Neuronal stem cell (in vitro differentiated cells): ENCODE results near the gene NAV2.

Source experiments
- DNase-seq: peaks from one replicate; pipeline ENCODE4 v3.0.0-alpha.2; 2013; ENCODE audit warnings: low spot score
- H2AFZ ChIP-seq: one replicate; pipeline ENCODE4 v1.6.1; 2013; ENCODE audit warnings: mild to moderate bottlenecking, low read length, inconsistent platforms
- H2AK5ac ChIP-seq: 2 replicates; pipeline ENCODE4 v1.6.1; 2013; ENCODE audit warnings: low read depth, mild to moderate bottlenecking, inconsistent platforms, low read length, moderate library complexity, mixed read lengths
- H2BK120ac ChIP-seq: 2 replicates; pipeline ENCODE4 v1.6.1; 2013; ENCODE audit warnings: low read depth, mild to moderate bottlenecking, inconsistent platforms, low read length, moderate library complexity, mixed read lengths
- H2BK12ac ChIP-seq: one replicate; pipeline ENCODE4 v1.6.1; 2013; ENCODE audit warnings: low read length, inconsistent platforms
- H2BK15ac ChIP-seq: 2 replicates; pipeline ENCODE4 v1.6.1; 2013; ENCODE audit warnings: mild to moderate bottlenecking, low read length, inconsistent platforms, mixed read lengths
- H2BK5ac ChIP-seq: one replicate; pipeline ENCODE4 v1.6.1; 2013; ENCODE audit warnings: inconsistent platforms, mild to moderate bottlenecking, low read length, moderate library complexity
- H3K14ac ChIP-seq: one replicate; pipeline ENCODE4 v1.6.1; 2013; ENCODE audit warnings: low read length, inconsistent platforms
- H3K18ac ChIP-seq: 2 replicates; pipeline ENCODE4 v1.6.1; 2013; ENCODE audit warnings: low read length, inconsistent platforms
- H3K23ac ChIP-seq: 2 replicates; pipeline ENCODE4 v1.6.1; 2013; ENCODE audit warnings: low read depth, mild to moderate bottlenecking, mixed read lengths, low read length, inconsistent platforms; ENCODE audit not compliant: poor library complexity
- H3K27ac ChIP-seq: replicated peaks from 3 replicates; pipeline ENCODE4 v1.5.1; 2013; ENCODE audit warnings: low read length, inconsistent platforms
- H3K27me3 ChIP-seq, 3 experiments: 2 replicates each; pipeline ENCODE4 v1.6.1; 2013; ENCODE audit warnings: low read length in 3 of 3, mild to moderate bottlenecking in 2 of 3, inconsistent platforms in 1 of 3, low read depth in 1 of 3, mixed read lengths in 1 of 3, moderate library complexity in 1 of 3; ENCODE audit not compliant: control insufficient read depth in 3 of 3, insufficient read depth in 3 of 3
- H3K36me3 ChIP-seq, 2 donors: replicated peaks in 1 of 2; 2 replicates each; pipeline ENCODE4 v1.6.1; 2013; ENCODE audit warnings: low read length in 2 of 2; ENCODE audit not compliant: control insufficient read depth in 2 of 2, insufficient read depth in 2 of 2
- H3K4ac ChIP-seq: 2 replicates; pipeline ENCODE4 v1.6.1; 2013; ENCODE audit warnings: inconsistent platforms, mild to moderate bottlenecking, low read length, moderate library complexity
- H3K4me1 ChIP-seq, 2 donors: 1 replicate in 1 of 2; 2 replicates in 1 of 2; pipeline ENCODE4 v1.6.1; 2013; ENCODE audit warnings: low read length in 2 of 2, low read depth in 1 of 2; ENCODE audit not compliant: control insufficient read depth in 2 of 2, insufficient read depth in 1 of 2
- H3K4me2 ChIP-seq: one replicate; pipeline ENCODE4 v1.6.1; 2013; ENCODE audit warnings: mild to moderate bottlenecking, low read length, inconsistent platforms; ENCODE audit not compliant: insufficient read depth, poor library complexity, severe bottlenecking
- H3K4me3 ChIP-seq, 2 donors: 2 replicates each; pipeline ENCODE4 v1.5.1; 2013; ENCODE audit warnings: low read length in 2 of 2, mild to moderate bottlenecking in 2 of 2, inconsistent platforms in 1 of 2, moderate library complexity in 1 of 2
- H3K79me1 ChIP-seq: one replicate; pipeline ENCODE4 v1.6.1; 2013; ENCODE audit warnings: low read depth, mild to moderate bottlenecking, inconsistent platforms, low read length, moderate library complexity
- H3K9ac ChIP-seq: one replicate; pipeline ENCODE4 v1.6.1; 2013; ENCODE audit warnings: mild to moderate bottlenecking, low read depth, low read length, inconsistent platforms; ENCODE audit not compliant: poor library complexity
- H3K9me3 ChIP-seq, 2 donors: replicated peaks in 1 of 2; 2 replicates each; pipeline versions ENCODE3 to v1.6.1; 2013; ENCODE audit warnings: low read length in 2 of 2, mild to moderate bottlenecking in 2 of 2, inconsistent platforms in 1 of 2, low read depth in 1 of 2, mixed read lengths in 1 of 2, moderate library complexity in 1 of 2; ENCODE audit not compliant: control insufficient read depth in 2 of 2, insufficient read depth in 1 of 2
- H4K8ac ChIP-seq: one replicate; pipeline ENCODE4 v1.6.1; 2013; ENCODE audit warnings: low read depth, mild to moderate bottlenecking, inconsistent platforms, low read length, moderate library complexity
- H4K91ac ChIP-seq: one replicate; pipeline ENCODE4 v1.6.1; 2013; ENCODE audit warnings: low read length, low read depth, mild to moderate bottlenecking, inconsistent platforms; ENCODE audit not compliant: poor library complexity
- WGBS, 2 donors: extraction: QIAGEN DNeasy Blood & Tissue Kit; methylation state at CpG; one replicate each; pipeline ENCODE4 v1.1.7; 2013; ENCODE audit warnings: missing lambda C conversion rate in 2 of 2, mixed read lengths in 1 of 2; ENCODE audit not compliant: insufficient read length in 2 of 2, insufficient replicate concordance in 1 of 2; ENCODE audit errors: extremely low coverage in 2 of 2; 5-methylcytosine and 5-hydroxymethylcytosine counted together

NAV2 gene

DNA sequence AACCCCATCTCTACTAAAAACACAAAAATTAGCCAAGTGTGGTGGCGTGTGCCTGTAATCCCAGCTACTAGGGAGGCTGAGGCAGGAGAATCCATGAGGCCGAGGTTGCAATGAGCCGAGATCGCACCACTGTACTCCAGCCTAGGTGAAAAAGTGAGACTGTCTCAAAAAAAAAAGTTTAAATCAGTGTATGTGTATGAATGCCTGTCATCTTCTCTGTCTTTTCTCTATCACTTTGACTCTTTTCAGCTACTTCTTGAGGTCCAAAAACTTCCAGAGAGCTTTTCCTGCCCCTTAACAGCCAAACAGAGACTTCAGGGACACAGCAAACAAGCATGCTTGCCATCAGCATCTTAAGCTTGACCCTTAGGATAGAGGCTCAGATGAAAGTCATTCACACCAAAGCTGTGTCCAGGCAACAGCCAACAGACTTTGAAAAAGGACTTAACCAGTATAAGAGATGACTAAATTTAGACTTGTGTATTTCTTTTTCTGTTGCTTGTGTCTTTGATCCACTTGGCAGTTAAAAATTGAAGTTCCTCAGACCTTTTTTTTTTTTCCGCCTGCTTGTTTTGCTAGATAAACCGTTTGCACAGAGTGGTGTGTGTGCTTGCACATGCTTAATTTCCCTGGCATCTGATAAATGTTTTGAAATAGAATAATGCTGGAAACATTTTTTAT is 295.7 kb downstream of the NAV2 start:
- H2AFZ ChIP-seq: no peak overlapping the region
- H3K27ac ChIP-seq: no peak overlapping the region
- H3K36me3 ChIP-seq: no peaks in the 10 kb centered on the region
- no peak overlapping the region for H3K18ac ChIP-seq
- no peaks in the 10 kb centered on the region for H3K9me3 ChIP-seq
- no peak overlapping the region for H4K8ac ChIP-seq
- no peak overlapping the region for H2BK12ac ChIP-seq
- no peak for DNase-seq
- H3K4me1 ChIP-seq: peaks cover 5 to 10% of the 10 kb centered on the region in 2 donors
- H3K14ac ChIP-seq: no peak overlapping the region
- H2BK15ac ChIP-seq: no peak overlapping the region
- H4K91ac ChIP-seq: no peak overlapping the region
- no peak overlapping the region for H3K23ac ChIP-seq
- H2BK120ac ChIP-seq: no peak overlapping the region
- no CpG with 5 or more reads among the region's 6 CpGs for WGBS, 2 donors
- no peak overlapping the region for H2AK5ac ChIP-seq
- no peaks in the 10 kb centered on the region for H3K27me3 ChIP-seq
- H3K9ac ChIP-seq: no peak overlapping the region
- no peak overlapping the region for H3K4me2 ChIP-seq
- H3K79me1 ChIP-seq: no peaks in the 10 kb centered on the region
- H2BK5ac ChIP-seq: no peak overlapping the region
- H3K4me3 ChIP-seq: no peak overlapping the region
- no peak overlapping the region for H3K4ac ChIP-seq

DNA sequence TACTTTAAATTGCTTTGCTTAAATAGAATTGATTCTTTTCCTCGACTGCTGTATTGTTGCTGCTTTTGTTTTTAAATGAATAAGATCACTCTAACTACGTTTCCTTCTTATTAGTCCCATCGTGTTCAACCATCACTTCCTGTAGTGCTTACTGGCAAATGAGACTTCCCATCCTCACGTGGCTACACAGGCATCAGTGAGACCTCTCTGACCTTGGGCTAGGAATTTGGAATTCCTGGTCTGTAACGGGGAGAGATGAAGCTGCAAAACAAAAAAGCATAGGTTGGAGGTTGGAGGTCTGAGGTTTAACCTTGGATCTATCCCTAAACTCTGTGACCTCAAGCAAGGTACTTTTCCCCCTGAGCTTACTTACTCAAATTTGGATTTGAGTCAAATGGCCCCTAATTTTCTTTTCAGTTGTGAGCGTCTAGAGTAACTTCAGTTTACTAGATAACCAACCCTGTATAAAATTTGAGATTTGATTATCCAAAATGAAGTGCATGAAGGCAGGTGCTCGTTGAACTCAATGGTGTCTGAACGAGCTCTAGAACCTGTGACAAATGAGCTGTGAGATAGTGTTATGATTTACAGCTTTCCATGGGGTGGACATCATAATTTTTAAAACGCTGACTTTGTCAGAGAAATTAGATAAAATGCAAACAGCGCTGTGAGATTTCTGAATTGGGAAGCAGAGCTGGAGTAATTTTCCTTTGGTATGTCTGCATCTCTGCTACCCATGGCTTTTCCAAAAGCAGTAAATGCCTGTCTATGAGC is 296.4 kb downstream of the NAV2 start:
- Histone ChIP-seq H4K91ac (no peak overlapping the region), H3K4me2 (no peak overlapping the region), H3K4me1 (peaks cover 3 to 10% of the 10 kb centered on the region in 2 donors), H2AK5ac (no peak overlapping the region), H2AFZ (no peak overlapping the region), H3K27me3 (no peaks in the 10 kb centered on the region), H3K27ac (no peak overlapping the region), H3K18ac (no peak overlapping the region), H3K9ac (no peak overlapping the region), H3K4me3 (no peak overlapping the region), H3K14ac (no peak overlapping the region), H3K36me3 (no peaks in the 10 kb centered on the region), H2BK15ac (no peak overlapping the region), H2BK5ac (no peak overlapping the region), H3K4ac (no peak overlapping the region), H3K9me3 (no peaks in the 10 kb centered on the region), H2BK12ac (no peak overlapping the region), H2BK120ac (no peak overlapping the region), H3K79me1 (no peaks in the 10 kb centered on the region), H4K8ac (no peak overlapping the region), H3K23ac (no peak overlapping the region)
- no CpG with 5 or more reads among the region's 10 CpGs for WGBS, 2 donors
- no peak for DNase-seq

DNA sequence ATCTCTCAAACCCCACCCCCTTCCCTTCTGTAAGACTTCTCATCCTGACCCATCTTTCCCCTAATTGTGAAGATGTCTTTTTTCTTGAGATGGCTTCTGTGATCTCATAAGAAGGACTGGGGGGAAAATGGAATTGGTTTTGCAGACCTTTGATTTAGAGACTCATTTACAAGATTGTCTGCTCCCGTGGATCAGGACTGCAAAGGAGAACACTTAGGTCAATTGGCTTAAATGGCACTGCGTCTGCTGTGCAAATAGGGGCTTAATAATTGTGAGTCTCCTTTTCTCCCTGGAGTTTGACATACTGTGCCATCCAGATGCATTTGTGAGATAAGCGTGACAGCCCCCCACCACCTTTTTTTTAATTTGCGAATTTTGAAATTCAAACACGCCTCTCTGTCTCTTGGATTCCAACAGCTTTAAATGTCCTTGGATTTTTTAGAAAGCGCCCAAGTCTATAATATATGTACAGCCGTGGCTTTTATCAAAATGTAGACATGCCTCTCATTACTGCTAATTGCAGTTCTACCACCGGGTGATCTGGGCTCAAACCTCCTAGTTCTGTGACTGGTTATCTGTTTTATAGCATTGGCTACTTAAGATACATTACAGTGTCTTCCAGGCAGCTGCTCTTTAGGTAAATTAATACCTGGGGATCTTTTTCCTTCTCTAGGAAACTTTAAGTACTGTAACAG is 297.7 kb downstream of the NAV2 start:
- no peaks in the 10 kb centered on the region for H3K27me3 ChIP-seq
- WGBS, 2 donors: no CpG with 5 or more reads among the region's 8 CpGs
- no peak overlapping the region for H2AK5ac ChIP-seq
- no peak overlapping the region for H4K91ac ChIP-seq
- H2BK120ac ChIP-seq: no peak overlapping the region
- peaks cover 1 to 10% of the 10 kb centered on the region in 2 donors for H3K4me1 ChIP-seq
- H3K23ac ChIP-seq: no peak overlapping the region
- no peak for DNase-seq
- H2AFZ ChIP-seq: no peak overlapping the region
- H3K14ac ChIP-seq: no peak overlapping the region
- H3K27ac ChIP-seq: no peak overlapping the region
- no peak overlapping the region for H2BK15ac ChIP-seq
- no peak overlapping the region for H2BK12ac ChIP-seq
- H3K36me3 ChIP-seq: no peaks in the 10 kb centered on the region
- no peak overlapping the region for H3K9ac ChIP-seq
- no peak overlapping the region for H3K4me2 ChIP-seq
- no peak overlapping the region for H3K4ac ChIP-seq
- no peak overlapping the region for H3K4me3 ChIP-seq
- H4K8ac ChIP-seq: no peak overlapping the region
- H3K18ac ChIP-seq: no peak overlapping the region
- no peaks in the 10 kb centered on the region for H3K9me3 ChIP-seq
- no peak overlapping the region for H2BK5ac ChIP-seq
- no peaks in the 10 kb centered on the region for H3K79me1 ChIP-seq

DNA sequence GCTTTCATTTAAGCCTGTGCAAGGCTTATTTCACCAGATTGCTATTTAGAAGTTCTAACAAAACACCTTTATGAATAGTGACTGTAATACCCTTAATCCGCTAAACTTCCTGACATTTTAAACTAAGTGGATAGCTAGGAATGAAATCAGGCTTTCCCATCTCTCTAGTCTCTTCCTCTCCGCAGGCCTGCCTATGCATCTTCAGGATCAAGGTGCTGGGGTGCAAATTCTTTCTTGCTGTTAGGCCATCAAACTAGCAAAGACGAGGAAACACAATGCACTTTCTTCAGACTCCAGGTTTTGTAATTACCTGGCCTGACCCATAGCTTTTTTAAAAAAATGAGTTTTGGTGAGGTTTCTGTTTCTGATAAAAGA is 298.2 kb downstream of the NAV2 start:
- H3K36me3 ChIP-seq: no peaks in the 10 kb centered on the region
- H2BK15ac ChIP-seq: no peak overlapping the region
- no peak overlapping the region for H3K23ac ChIP-seq
- H4K8ac ChIP-seq: no peak overlapping the region
- no peak overlapping the region for H3K4me3 ChIP-seq
- H3K9me3 ChIP-seq: no peaks in the 10 kb centered on the region
- no peak overlapping the region for H3K4me2 ChIP-seq
- DNase-seq: no peak
- no peak overlapping the region for H4K91ac ChIP-seq
- no peak overlapping the region for H2AFZ ChIP-seq
- H2BK120ac ChIP-seq: no peak overlapping the region
- H2BK12ac ChIP-seq: no peak overlapping the region
- no peaks in the 10 kb centered on the region for H3K79me1 ChIP-seq
- no peaks in the 10 kb centered on the region for H3K27me3 ChIP-seq
- no peak overlapping the region for H3K27ac ChIP-seq
- H3K14ac ChIP-seq: no peak overlapping the region
- peaks cover 1 to 10% of the 10 kb centered on the region in 2 donors for H3K4me1 ChIP-seq
- H3K9ac ChIP-seq: no peak overlapping the region
- H2AK5ac ChIP-seq: no peak overlapping the region
- no peak overlapping the region for H3K18ac ChIP-seq
- H3K4ac ChIP-seq: no peak overlapping the region
- no peak overlapping the region for H2BK5ac ChIP-seq
- WGBS, 2 donors: no CpG with 5 or more reads among the region's 3 CpGs
